GM12878 (cell line): ENCODE data around the gene TRAF2. TPM values are rescaled to one million over a fixed set of nuclear protein-coding genes. Genes with fewer than 3 reads are reported as not detected.

Source experiments
- ATAC-seq: fragments of 200-7000 bp; cut with Tn5 transposase; 3 replicates; pipeline ENCODE4 v1.9.1; 2020; ENCODE audit warnings: mild to moderate bottlenecking, moderate library complexity
- BruUV-seq: library from RNA; stranded (reverse); fragments of 400-500 nt; replicated peaks from 2 replicates; lab custom pipeline; 2021; lab: Mats Ljungman, UMichigan
- CTCF ChIA-PET: fragments of 300-600 bp; sonication (Branson Sonifier 250); formaldehyde crosslinking; extraction: SDS; loops from one replicate; lab custom pipeline; 2021; ENCODE audit warnings: inconsistent platforms; lab: Yijun Ruan, JAX
- POLR2A ChIA-PET: fragments of 350-600 bp; formaldehyde crosslinking; extraction: SDS; loops from one replicate; lab custom pipeline; 2021; ENCODE audit warnings: inconsistent platforms; lab: Charles Lee
- RAD21 ChIA-PET: fragments of 300-600 bp; sonication (Branson Sonifier 250); formaldehyde crosslinking; loops from one replicate; lab custom pipeline; 2023; ENCODE audit warnings: antibody characterized with exemption; ENCODE audit not compliant: unreplicated experiment; lab: Charles Lee
- SMC1A ChIA-PET: fragments of 300-600 bp; sonication (Branson Sonifier 250); formaldehyde crosslinking; loops from one replicate; lab custom pipeline; 2023; ENCODE audit not compliant: unreplicated experiment, uncharacterized antibody; lab: Charles Lee
- DNase-seq: peaks from one replicate; pipeline ENCODE4 v3.0.0-alpha.2; 2011; ENCODE audit warnings: low read depth, low spot score
- FAIRE-seq: peaks from 3 replicates; lab custom pipeline; 2011; peaks lifted over from hg19 to GRCh38; lab: Jason Lieb, UNC
- H2AFZ ChIP-seq: 2 replicates; pipeline ENCODE4 v1.6.0; 2011; ENCODE audit warnings: low read depth, low read length, control low read depth; ENCODE audit not compliant: control insufficient read depth
- H3K27ac ChIP-seq: 2 replicates; pipeline ENCODE4 v1.5.1; 2011; ENCODE audit warnings: control low read depth; ENCODE audit not compliant: control insufficient read depth, insufficient read depth
- H3K27me3 ChIP-seq, 2 experiments: replicated peaks in 1 of 2; 2 replicates each; pipeline versions ENCODE4 v1.6.0 to v1.6.1; 2011; ENCODE audit warnings: low read length in 1 of 2; ENCODE audit not compliant: control insufficient read depth in 2 of 2, insufficient read depth in 2 of 2
- H3K36me3 ChIP-seq, 2 experiments: 2 replicates each; pipeline ENCODE4 v1.5.1; 2011; ENCODE audit warnings: low read length in 1 of 2; ENCODE audit not compliant: control insufficient read depth in 2 of 2, insufficient read depth in 2 of 2
- H3K4me1 ChIP-seq: 2 replicates; pipeline ENCODE4 v1.6.1; 2011; ENCODE audit warnings: mild to moderate bottlenecking, low read length, moderate library complexity, mixed read lengths; ENCODE audit not compliant: control insufficient read depth, insufficient read depth
- H3K4me2 ChIP-seq: 2 replicates; pipeline ENCODE4 v1.6.0; 2011; ENCODE audit warnings: control low read depth; ENCODE audit not compliant: control insufficient read depth, insufficient read depth
- H3K4me3 ChIP-seq: fragments of 200-600 bp; sonication (generic); 2 replicates; pipeline ENCODE4 v1.5.1; 2016
- H3K79me2 ChIP-seq: 2 replicates; pipeline ENCODE4 v1.6.0; 2011; ENCODE audit warnings: low read length; ENCODE audit not compliant: control insufficient read depth, insufficient read depth
- H3K9ac ChIP-seq: 2 replicates; pipeline ENCODE4 v1.8.0; 2011; ENCODE audit warnings: low read length, control low read depth, mixed read lengths; ENCODE audit not compliant: control insufficient read depth, insufficient read depth
- H3K9me3 ChIP-seq: replicated peaks from 3 replicates; pipeline ENCODE4 v1.5.1; 2011; ENCODE audit warnings: mild to moderate bottlenecking, low read length; ENCODE audit not compliant: control insufficient read depth, insufficient read depth
- H4K20me1 ChIP-seq: 2 replicates; pipeline ENCODE4 v1.6.0; 2011; ENCODE audit not compliant: control insufficient read depth, insufficient read depth
- BACH1 ChIP-seq: fragments of 450-650 bp; IDR thresholded peaks from 2 replicates; pipeline ENCODE4 v1.6.1; 2017; ENCODE audit warnings: mild to moderate bottlenecking, borderline replicate concordance
- BCL11A ChIP-seq: IDR thresholded peaks from 2 replicates; pipeline ENCODE4 v1.6.1; 2011; ENCODE audit warnings: low read depth, low read length
- CBX3 ChIP-seq: fragments of 200-600 bp; sonication (generic); IDR thresholded peaks from 2 replicates; pipeline ENCODE4 v1.6.1; 2016; ENCODE audit warnings: low read depth, borderline replicate concordance
- CREB1 ChIP-seq: IDR thresholded peaks from 2 replicates; pipeline ENCODE4 v1.6.1; 2012; ENCODE audit warnings: low read depth, mild to moderate bottlenecking, inconsistent platforms
- GATAD2B ChIP-seq: fragments of 450-650 bp; conservative IDR thresholded peaks from 2 replicates; pipeline ENCODE4 v1.6.1; 2017; ENCODE audit warnings: low read depth, mild to moderate bottlenecking, moderate library complexity
- KAT2A ChIP-seq: conservative IDR thresholded peaks from 2 replicates; pipeline ENCODE4 v1.6.1; 2011; ENCODE audit warnings: low read depth, low read length; ENCODE audit not compliant: control insufficient read depth
- NR2C1 ChIP-seq: fragments of 450-650 bp; IDR thresholded peaks from 2 replicates; pipeline ENCODE4 v1.6.1; 2017; ENCODE audit warnings: antibody characterized with exemption, mild to moderate bottlenecking, moderate library complexity
- NR2F1 ChIP-seq: fragments of 450-650 bp; conservative IDR thresholded peaks from 2 replicates; pipeline ENCODE4 v1.6.1; 2017; ENCODE audit warnings: mild to moderate bottlenecking
- PAX5 ChIP-seq: IDR thresholded peaks from 2 replicates; pipeline ENCODE4 v1.6.1; 2011; ENCODE audit warnings: low read depth, low read length, borderline replicate concordance
- PML ChIP-seq: IDR thresholded peaks from 2 replicates; pipeline ENCODE4 v1.6.1; 2012; ENCODE audit warnings: low read length, inconsistent platforms
- POLR2AphosphoS2 ChIP-seq: IDR thresholded peaks from 2 replicates; pipeline ENCODE4 v1.6.1; 2011; ENCODE audit warnings: low read depth, mild to moderate bottlenecking, low read length, improper control_type of control experiment, moderate library complexity
- RAD51 ChIP-seq: fragments of 450-650 bp; IDR thresholded peaks from 2 replicates; pipeline ENCODE4 v1.6.1; 2016; ENCODE audit warnings: moderate library complexity, mild to moderate bottlenecking, inconsistent platforms
- SMAD5 ChIP-seq: IDR thresholded peaks from 2 replicates; pipeline ENCODE4 v1.6.1; 2016; ENCODE audit warnings: antibody characterized with exemption, low read depth
- SRF ChIP-seq, 2 experiments: IDR thresholded peaks; 2 replicates each; pipeline ENCODE4 v1.6.1; 2011; ENCODE audit warnings: low read depth in 2 of 2, low read length in 2 of 2, mild to moderate bottlenecking in 1 of 2, moderate library complexity in 1 of 2
- ZNF274 ChIP-seq: IDR thresholded peaks from one replicate; pipeline ENCODE4 v1.8.0; 2011; ENCODE audit not compliant: insufficient read length, insufficient read depth
- WGBS: methylation state at CpG from one replicate; pipeline ENCODE4 v1.1.6; 2016; ENCODE audit warnings: low lambda C conversion rate; ENCODE audit not compliant: insufficient replicate concordance, insufficient coverage; ENCODE audit errors: missing lambda C conversion rate; 5-methylcytosine and 5-hydroxymethylcytosine counted together
- in situ Hi-C: fragments of 300-500 bp; cut with MboI; formaldehyde crosslinking; loops from 9 replicates; pipeline ENCODE4 v1.14.3; 2018; ENCODE audit warnings: mixed read lengths
- intact Hi-C: fragments of 100-400 bp; cut with micrococcal nuclease; formaldehyde crosslinking; loops from one replicate; pipeline ENCODE4 v1.14.2; 2022; ENCODE audit not compliant: unreplicated experiment
- polyA plus RNA-seq, 11 experiments: library from polyadenylated mRNA; depleted of rRNA in 4 of 11; unstranded in 6 of 11; stranded (reverse) in 5 of 11; fragments of >200 nt; fragmentation: Nextera tagmentation in 4 of 11; fragmentation: Illumina TruSeq in 1 of 11; extraction: Ambion mirVana in 4 of 11; extraction: Trizol in 1 of 11; gene quantifications; 1 replicate in 1 of 11; 2 replicates in 10 of 11; pipeline versions ENCODE4 v1.2.1 to v1.2.3, GENCODE V29; 2011 to 2016; ENCODE audit warnings: inconsistent platforms in 2 of 11, missing spikeins in 2 of 11, low read depth in 1 of 11
- total RNA-seq, 4 experiments: library from RNA; depleted of rRNA in 3 of 4; stranded (reverse); fragments of >200 nt in 3 of 4; fragmentation: Illumina TruSeq in 1 of 4; extraction: Trizol in 1 of 4; gene quantifications; 2 replicates each; pipeline versions ENCODE4 v1.2.1 to v1.2.3, GENCODE V29; 2013 to 2021

Gene TRAF2
- total and polyA plus RNA-seq, 10 of the 15 experiments (the other 5 are each of a cell fraction or from before 2014, with no cell fraction given) = 0.34 to 39.5 (median 18.7) TPM

DNA sequence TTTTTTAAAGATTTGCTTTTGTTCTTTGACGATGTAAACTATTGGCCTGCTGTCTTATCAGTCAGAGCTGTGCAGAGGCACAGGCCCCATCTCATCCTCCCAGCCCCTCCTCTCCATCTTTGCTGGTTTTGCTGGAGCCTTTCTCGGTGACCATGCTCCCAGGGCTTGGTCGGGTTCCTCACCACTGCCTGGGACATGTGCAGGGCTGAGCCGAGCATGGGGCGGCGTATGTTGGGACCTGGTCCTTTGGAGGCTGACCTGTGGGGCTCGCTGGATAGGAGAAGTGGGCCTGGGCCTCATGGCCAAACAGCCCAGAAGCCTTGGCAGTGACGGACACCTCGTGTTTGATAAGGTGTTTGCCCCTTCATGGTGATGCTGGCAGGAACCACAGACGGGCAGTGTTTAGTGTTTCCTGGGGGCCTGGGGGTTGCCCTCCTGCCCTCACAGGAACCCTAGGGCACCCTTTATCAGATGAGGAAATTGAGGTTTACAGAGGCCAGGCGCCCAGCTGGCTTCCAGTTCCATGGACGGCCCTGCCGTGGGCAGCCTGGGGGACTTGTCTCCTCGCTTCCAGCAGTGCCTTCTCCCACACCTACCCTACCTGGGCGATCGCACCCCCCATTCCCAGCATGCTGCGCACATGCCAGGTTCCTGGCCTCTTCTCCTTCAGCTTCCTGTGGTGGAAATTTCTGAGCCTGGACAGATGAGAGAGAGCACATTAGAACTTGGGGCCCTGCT lies 27.6 kb downstream of the TRAF2 start:
- DNase-seq = no peak
- Histone ChIP-seq H3K4me3 (no peak overlapping the region), H3K4me2 (no peak overlapping the region), H2AFZ (no peak overlapping the region), H3K27me3 (no peaks in the 10 kb centered on the region), H3K4me1 (no peaks in the 10 kb centered on the region), H3K27ac (no peak overlapping the region), H4K20me1 (no peaks in the 10 kb centered on the region; the same call in 1 of the 2 replicates), H3K9ac (no peak overlapping the region), H3K79me2 (no peaks in the 10 kb centered on the region), H3K9me3 (no peaks in the 10 kb centered on the region), H3K36me3 (peaks cover 28 to 43% of the 10 kb centered on the region in 2 experiments)
- intact Hi-C loops = no loop called here
- no TSS peak for BruUV-seq
- TF ChIP-seq BCL11A = no peak
- TF ChIP-seq ZNF274 = no peak
- no peak for TF ChIP-seq RAD51
- whole genome bisulfite sequencing = 94% methylated on average over 17 of the region's 17 CpGs
- FAIRE-seq = no peak
- SMC1A ChIA-PET = no interaction called here
- in situ Hi-C loops = no loop called here
- POLR2A ChIA-PET = no interaction called here
- RAD21 ChIA-PET = no interaction called here
- CTCF ChIA-PET = no interaction called here
- no peak for ATAC-seq

DNA sequence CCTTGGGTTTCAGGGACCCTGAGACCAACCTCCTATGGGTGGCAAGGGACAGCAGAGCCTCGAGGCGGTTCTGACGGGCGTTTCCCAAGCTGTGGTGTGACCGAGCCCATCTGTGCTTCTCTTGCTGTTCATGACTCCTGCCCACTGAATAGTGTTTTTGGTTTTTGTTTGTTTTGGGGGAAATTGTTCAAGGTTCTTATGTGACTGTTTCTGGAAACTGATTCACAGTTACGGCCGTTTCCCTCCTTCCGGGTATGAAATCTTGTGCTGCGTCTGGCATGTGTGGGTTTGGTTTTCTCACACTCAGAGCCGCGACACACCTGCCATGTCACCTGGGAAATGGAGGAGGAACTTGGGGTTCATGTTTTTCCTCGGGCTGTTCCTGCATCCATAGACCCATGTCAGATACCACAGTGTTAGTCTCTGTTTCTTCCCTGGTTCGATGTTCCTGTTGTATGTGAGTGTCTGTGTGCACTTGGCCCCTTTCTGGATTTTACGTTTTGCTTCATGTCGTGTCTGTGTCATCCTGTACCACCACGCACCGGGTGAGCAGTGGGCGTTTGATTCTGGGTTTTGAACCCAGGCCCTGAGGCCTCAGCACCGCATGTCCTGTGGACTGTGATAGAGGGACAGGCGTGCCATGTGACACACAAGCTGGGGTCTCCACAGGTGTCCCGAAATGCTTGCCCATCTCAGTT lies 29.5 kb downstream of the TRAF2 start:
- ATAC-seq = no peak
- in situ Hi-C loops = no loop called here
- Histone ChIP-seq H3K4me2 (no peak overlapping the region), H4K20me1 (no peaks in the 10 kb centered on the region; the same call in 1 of the 2 replicates), H3K27me3 (no peaks in the 10 kb centered on the region), H2AFZ (no peak overlapping the region), H3K9me3 (no peaks in the 10 kb centered on the region), H3K9ac (no peak overlapping the region), H3K36me3 (peaks cover 29 to 38% of the 10 kb centered on the region in 2 experiments), H3K79me2 (no peaks in the 10 kb centered on the region), H3K4me3 (no peak overlapping the region), H3K27ac (no peak overlapping the region), H3K4me1 (no peaks in the 10 kb centered on the region)
- ChIA-PET SMC1A (no interaction called here), POLR2A (no interaction called here), CTCF (no interaction called here), RAD21 (no interaction called here)
- no peak for FAIRE-seq
- intact Hi-C loops = no loop called here
- WGBS = 95% methylated on average over 21 of the region's 21 CpGs
- BruUV-seq = no TSS peak
- TF ChIP-seq POLR2AphosphoS2 (no peak), CREB1 (no peak), NR2C1 (no peak), SMAD5 (no peak), NR2F1 (no peak), SRF (IDR thresholded peaks at IDR 0.05; ENCODE audit: low read depth in 2 of 2, low read length in 2 of 2) (no peak), PAX5 (no peak), PML (no peak), GATAD2B (no peak), BACH1 (no peak), CBX3 (no peak), KAT2A (no peak)
- DNase-seq = no peak
